Gastroesophageal sphincter (tissue), 4 donors: ENCODE results near the gene TAF4. TPM values are rescaled to one million over a fixed set of nuclear protein-coding genes. Genes with fewer than 3 reads are reported as not detected.

Source experiments
- ATAC-seq: fragments of 150-250 bp; one replicate; pipeline ENCODE4 v1.9.1; 2016; ENCODE audit warnings: mild to moderate bottlenecking, moderate library complexity
- H3K27ac ChIP-seq, 4 donors: fragments of 200-600 bp; sonication (generic) in 3 of 4; 1 replicate in 3 of 4; 2 replicates in 1 of 4; pipeline ENCODE4 v1.5.1; 2016 to 2019
- H3K27me3 ChIP-seq: fragments of 200-600 bp; sonication (generic); one replicate; pipeline ENCODE4 v1.5.1; 2019
- H3K36me3 ChIP-seq, 2 donors: fragments of 200-600 bp; sonication (generic); one replicate each; pipeline ENCODE4 v1.5.1; 2019; ENCODE audit warnings: control low read depth in 1 of 2
- H3K4me1 ChIP-seq, 3 donors: fragments of 200-600 bp; sonication (generic); 1 replicate in 2 of 3; 2 replicates in 1 of 3; pipeline ENCODE4 v1.5.1; 2016 to 2019; ENCODE audit warnings: control low read depth in 2 of 3
- H3K4me3 ChIP-seq, 2 donors: fragments of 200-600 bp; sonication (generic); one replicate each; pipeline ENCODE4 v1.5.1; 2019; ENCODE audit warnings: mild to moderate bottlenecking in 1 of 2, moderate library complexity in 1 of 2
- H3K9me3 ChIP-seq, 3 donors: fragments of 200-600 bp; sonication (generic); one replicate each; pipeline ENCODE4 v1.5.1; 2017 to 2019; ENCODE audit warnings: control low read depth in 2 of 3
- EP300 ChIP-seq: sonication (generic); formaldehyde crosslinking; IDR thresholded peaks from one replicate; pipeline ENCODE4 v1.6.1; 2017; ENCODE audit warnings: antibody characterized with exemption, mild to moderate bottlenecking
- POLR2A ChIP-seq, 2 donors: fragments of 450-650 bp; IDR thresholded peaks; one replicate each; pipeline ENCODE4 v1.6.1; 2017; ENCODE audit warnings: antibody characterized with exemption in 2 of 2, mild to moderate bottlenecking in 2 of 2, moderate library complexity in 1 of 2
- POLR2AphosphoS5 ChIP-seq: sonication (generic); formaldehyde crosslinking; IDR thresholded peaks from one replicate; pipeline ENCODE4 v1.6.1; 2017; ENCODE audit warnings: antibody characterized with exemption
- WGBS, 2 donors: methylation state at CpG; one replicate each; pipeline ENCODE4 v1.1.5; 2018; ENCODE audit warnings: low coverage in 1 of 2; 5-methylcytosine and 5-hydroxymethylcytosine counted together
- total RNA-seq, 4 donors: library from RNA; depleted of rRNA; stranded (reverse); fragments of >200 nt; gene quantifications; one replicate each; pipeline ENCODE4 v1.1.0, GENCODE V29; 2016
- TF ChIP-seq, protein P1 (sequence below), 4 experiments: fragments of 200-600 bp in 2 of 4; fragments of 450-650 bp in 2 of 4; sonication (generic) in 1 of 4; IDR thresholded peaks; one replicate each; pipeline ENCODE4 v1.5.1; 2017 to 2019; ENCODE audit warnings: antibody characterized with exemption in 4 of 4, mild to moderate bottlenecking in 2 of 4, moderate library complexity in 2 of 4

Gene TAF4
- total RNA-seq, 4 donors from 2014 or later = 7.6 to 19.9 (median 15.5) TPM

DNA sequence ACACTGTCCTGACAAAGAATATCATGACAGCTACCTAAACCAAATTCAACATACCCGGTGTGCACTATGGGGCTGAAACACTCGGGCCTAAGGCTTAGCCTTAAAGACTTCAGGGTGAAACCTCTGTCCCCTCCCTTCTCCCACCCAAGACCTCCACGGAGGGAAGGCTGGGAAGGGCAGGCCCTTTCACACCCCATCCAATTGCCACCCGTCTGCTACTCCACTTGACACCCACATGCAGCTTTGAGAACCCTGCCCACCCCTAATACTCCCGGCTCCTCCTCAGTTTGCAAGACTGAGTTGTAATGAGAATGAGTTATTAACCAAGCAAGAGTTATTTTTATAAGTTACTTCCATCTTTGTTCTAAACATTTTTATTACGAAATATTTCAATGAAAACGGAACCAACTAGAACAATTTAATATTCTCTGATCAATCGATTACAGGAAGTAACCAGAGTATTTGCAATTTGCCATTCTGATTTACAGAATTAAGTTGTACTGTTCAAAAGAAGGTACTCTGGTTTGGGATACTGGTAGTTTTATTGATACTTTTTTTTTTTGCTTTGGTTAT, 3.7 kb downstream of the TAF4 start:
- no peak for ATAC-seq
- Histone ChIP-seq H3K4me3 (no peak overlapping the region), H3K27ac (no peak overlapping the region), H3K9me3 (no peaks in the 10 kb centered on the region), H3K4me1 (peaks cover 0 to 38% (median 19%) of the 10 kb centered on the region in 3 donors), H3K27me3 (no peaks in the 10 kb centered on the region), H3K36me3 (no peaks in the 10 kb centered on the region)
- TF ChIP-seq POLR2A (IDR thresholded peaks at IDR 0.05) = no peak
- TF ChIP-seq POLR2AphosphoS5 = no peak
- no peak for TF ChIP-seq EP300
- TF ChIP-seq, protein P1, sequence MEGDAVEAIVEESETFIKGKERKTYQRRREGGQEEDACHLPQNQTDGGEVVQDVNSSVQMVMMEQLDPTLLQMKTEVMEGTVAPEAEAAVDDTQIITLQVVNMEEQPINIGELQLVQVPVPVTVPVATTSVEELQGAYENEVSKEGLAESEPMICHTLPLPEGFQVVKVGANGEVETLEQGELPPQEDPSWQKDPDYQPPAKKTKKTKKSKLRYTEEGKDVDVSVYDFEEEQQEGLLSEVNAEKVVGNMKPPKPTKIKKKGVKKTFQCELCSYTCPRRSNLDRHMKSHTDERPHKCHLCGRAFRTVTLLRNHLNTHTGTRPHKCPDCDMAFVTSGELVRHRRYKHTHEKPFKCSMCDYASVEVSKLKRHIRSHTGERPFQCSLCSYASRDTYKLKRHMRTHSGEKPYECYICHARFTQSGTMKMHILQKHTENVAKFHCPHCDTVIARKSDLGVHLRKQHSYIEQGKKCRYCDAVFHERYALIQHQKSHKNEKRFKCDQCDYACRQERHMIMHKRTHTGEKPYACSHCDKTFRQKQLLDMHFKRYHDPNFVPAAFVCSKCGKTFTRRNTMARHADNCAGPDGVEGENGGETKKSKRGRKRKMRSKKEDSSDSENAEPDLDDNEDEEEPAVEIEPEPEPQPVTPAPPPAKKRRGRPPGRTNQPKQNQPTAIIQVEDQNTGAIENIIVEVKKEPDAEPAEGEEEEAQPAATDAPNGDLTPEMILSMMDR (IDR thresholded peaks at IDR 0.05) = no peak
- WGBS, 2 donors = 61 to 75% methylated on average over 8 of the region's 8 CpGs

DNA sequence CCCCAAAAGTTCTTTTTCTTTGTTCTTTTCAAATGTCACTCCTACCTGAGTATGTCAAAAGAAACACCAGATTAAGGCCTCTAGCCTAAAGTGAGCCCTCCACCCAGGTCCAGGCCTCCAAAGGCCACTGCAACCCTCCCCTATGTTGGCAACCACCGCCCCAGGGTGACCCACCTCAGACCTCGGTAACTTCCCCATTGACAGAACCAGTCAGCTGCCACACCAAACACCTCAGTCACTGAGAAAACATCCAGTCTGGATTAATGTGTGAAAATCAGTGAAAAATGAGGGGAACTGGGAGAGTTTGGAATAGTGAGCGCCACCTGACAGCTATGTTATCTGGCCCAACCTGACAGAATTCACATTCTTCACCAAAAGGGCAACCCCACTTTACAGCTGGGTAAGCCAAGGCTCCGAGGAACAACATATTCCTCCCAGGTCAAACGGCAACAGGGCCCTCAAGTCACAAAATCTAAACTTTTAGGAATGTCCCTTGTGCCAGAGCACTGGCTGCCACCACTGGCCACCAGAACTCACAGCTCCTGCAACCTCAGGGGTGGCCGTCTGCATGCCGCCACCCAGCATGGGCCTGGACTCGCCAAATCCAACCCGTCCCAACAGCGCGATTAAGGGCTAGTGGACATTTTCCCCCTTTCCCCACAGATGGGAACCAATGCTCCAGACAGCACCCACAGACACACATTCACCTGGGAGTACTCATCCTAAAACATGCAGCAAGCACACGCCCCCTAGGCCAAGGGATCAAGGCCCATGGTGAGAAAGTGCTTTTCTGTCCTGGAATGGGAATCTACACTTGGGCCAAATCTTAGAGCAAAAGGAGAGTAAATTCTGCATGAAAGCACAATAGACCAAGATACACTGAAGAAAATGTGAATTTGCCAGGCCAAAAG, 4.8 kb downstream of the TAF4 start:
- Histone ChIP-seq H3K36me3 (no peaks in the 10 kb centered on the region), H3K4me3 (no peak overlapping the region), H3K27ac (no peak overlapping the region), H3K9me3 (no peaks in the 10 kb centered on the region), H3K4me1 (peaks cover 0 to 31% (median 19%) of the 10 kb centered on the region in 3 donors), H3K27me3 (no peaks in the 10 kb centered on the region)
- TF ChIP-seq, protein P1 (IDR thresholded peaks at IDR 0.05) = no peak
- TF ChIP-seq POLR2AphosphoS5 = no peak
- no peak for TF ChIP-seq POLR2A (IDR thresholded peaks at IDR 0.05)
- no peak for TF ChIP-seq EP300
- 100% methylated on average over 1 of the region's 12 CpGs; no CpG with 5 or more reads in 1 of the 2 donors for WGBS, 2 donors
- no peak for ATAC-seq

DNA sequence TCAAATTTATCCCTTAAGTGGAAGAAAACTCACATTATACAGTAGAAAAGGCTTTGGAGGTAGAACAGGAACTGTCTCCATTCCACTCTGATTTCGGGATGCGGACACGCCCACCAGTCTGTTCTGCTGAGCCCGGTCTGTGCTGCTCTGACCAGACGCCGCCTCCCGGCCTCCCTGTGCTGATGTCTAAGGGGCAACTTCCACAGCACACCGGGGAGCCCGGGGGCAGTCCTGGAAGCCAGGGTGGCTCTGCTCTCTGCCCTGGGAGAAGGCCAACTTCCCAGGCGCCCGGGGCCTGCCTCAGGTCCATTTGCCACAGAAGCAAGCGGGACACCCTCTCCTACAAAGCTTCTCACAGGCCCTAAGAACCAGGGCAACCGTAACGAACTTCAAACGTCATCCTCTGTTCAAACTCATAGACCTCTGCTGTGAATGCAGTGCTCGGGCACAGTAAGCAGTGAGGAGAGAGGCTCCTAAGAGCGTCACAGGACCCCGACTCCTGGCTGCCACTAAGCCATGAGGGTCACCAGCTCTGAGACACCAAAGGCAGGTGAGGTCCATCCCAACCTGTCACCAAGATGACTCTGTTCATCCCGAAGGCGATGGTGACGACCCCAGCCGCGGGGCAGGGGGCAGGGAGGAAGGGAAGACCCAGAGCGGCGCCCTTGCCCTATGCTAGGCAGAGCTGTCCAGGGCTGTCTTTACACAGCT, 5.6 kb downstream of the TAF4 start:
- Histone ChIP-seq H3K4me3 (no peak overlapping the region), H3K27me3 (no peaks in the 10 kb centered on the region), H3K4me1 (peaks cover 0 to 31% (median 19%) of the 10 kb centered on the region in 3 donors), H3K27ac (no peak overlapping the region), H3K36me3 (peaks cover 0 to 6% of the 10 kb centered on the region in 2 donors), H3K9me3 (no peaks in the 10 kb centered on the region)
- TF ChIP-seq POLR2AphosphoS5 = no peak
- TF ChIP-seq, protein P1 (IDR thresholded peaks at IDR 0.05) = no peak
- TF ChIP-seq EP300 = no peak
- TF ChIP-seq POLR2A (IDR thresholded peaks at IDR 0.05) = no peak
- WGBS, 2 donors = 54% methylated on average over 5 of the region's 25 CpGs; no CpG with 5 or more reads in 1 of the 2 donors
- no peak for ATAC-seq

DNA sequence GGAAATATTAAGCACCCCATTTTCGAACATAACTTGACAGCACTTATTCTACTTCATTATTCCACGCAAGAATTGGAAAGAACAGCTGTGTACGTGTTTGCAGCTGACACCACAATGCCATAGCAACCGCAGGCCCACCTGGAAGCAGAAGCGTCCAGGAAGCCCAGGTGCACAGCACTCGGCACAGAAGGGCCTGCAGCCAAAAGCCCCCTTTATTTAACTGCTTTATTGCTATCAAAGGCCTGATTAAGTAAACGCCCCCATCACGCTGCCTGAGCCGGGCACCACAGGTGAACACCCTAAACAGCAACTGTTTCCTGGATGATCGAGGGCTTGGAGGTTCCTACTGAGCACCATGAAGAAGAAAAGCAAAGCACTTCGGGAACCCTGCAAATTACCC, 6.3 kb downstream of the TAF4 start:
- TF ChIP-seq EP300 (no peak), POLR2A (IDR thresholded peaks at IDR 0.05) (no peak), POLR2AphosphoS5 (no peak)
- TF ChIP-seq, protein P1 (IDR thresholded peaks at IDR 0.05) = no peak
- no peak for ATAC-seq
- H3K36me3 ChIP-seq = peaks cover 0 to 13% of the 10 kb centered on the region in 2 donors
- peaks cover 0 to 30% (median 18%) of the 10 kb centered on the region in 3 donors for H3K4me1 ChIP-seq
- WGBS, 2 donors = 72 to 85% methylated on average over 2 to 5 of the region's 11 CpGs
- H3K4me3 ChIP-seq = no peak overlapping the region
- H3K27ac ChIP-seq = no peak overlapping the region
- H3K9me3 ChIP-seq = no peaks in the 10 kb centered on the region
- H3K27me3 ChIP-seq = no peaks in the 10 kb centered on the region
